Left ventricle myocardium inferior (tissue), 1 donor: ENCODE data around the gene CKS1B. TPM values are rescaled to one million over a fixed set of nuclear protein-coding genes. Genes with fewer than 3 reads are reported as not detected.

Source experiments
- DNase-seq: peaks from one replicate; pipeline ENCODE4 v3.0.0-alpha.2; 2020
- H3K27ac ChIP-seq: fragments of 200-600 bp; replicated peaks from 2 replicates; pipeline ENCODE4 v1.8.0; 2021
- H3K27me3 ChIP-seq: fragments of 200-600 bp; 2 replicates; pipeline ENCODE4 v1.8.0; 2021; ENCODE audit warnings: low read depth
- H3K36me3 ChIP-seq: fragments of 200-600 bp; 2 replicates; pipeline ENCODE4 v1.8.0; 2021
- H3K4me1 ChIP-seq: fragments of 200-600 bp; 2 replicates; pipeline ENCODE4 v1.8.0; 2021
- H3K4me3 ChIP-seq: fragments of 200-600 bp; 2 replicates; pipeline ENCODE4 v1.8.0; 2021; ENCODE audit warnings: mild to moderate bottlenecking, moderate library complexity
- H3K9me3 ChIP-seq: fragments of 200-600 bp; replicated peaks from 2 replicates; pipeline ENCODE4 v1.8.0; 2021
- CTCF ChIP-seq: fragments of 200-600 bp; IDR thresholded peaks from 2 replicates; pipeline ENCODE4 v1.8.0; 2021; ENCODE audit warnings: antibody characterized with exemption, mild to moderate bottlenecking, borderline replicate concordance
- intact Hi-C: fragments of 100-400 bp; cut with micrococcal nuclease; formaldehyde crosslinking; loops from one replicate; pipeline ENCODE4 v1.11.0; 2022
- long read RNA-seq: library from polyadenylated mRNA; unstranded; transcript quantifications from one replicate; pipeline ENCODE4 v2.0.0, GENCODE V29; 2021
- total RNA-seq: library from RNA; stranded (reverse); fragmentation: NEBNext Ultra II Directional; extraction: Animal tissue kit (Norgen Biotek cat#: 25700); gene quantifications from one replicate; pipeline ENCODE4 v1.2.1, GENCODE V29; 2021
- donor health status: DM: no; HTN: yes; CAD: no; lungs with severe emphysema.

CKS1B gene
- 17.8 TPM for total RNA-seq
- long read RNA-seq, transcript CKS1B-204 (2 exons, 1,166 nt) = minor isoform, 5 of 17 reads
- long read RNA-seq, transcript CKS1B-201 (3 exons, 759 nt) = major isoform, 12 of 17 reads
- long read RNA-seq, partial matches to known transcripts = 0 of 17 reads
- long read RNA-seq, other reads (novel, unspliced or antisense) = 0 of 17 reads

- H3K4me1 ChIP-seq = peaks cover 64% of the 10 kb centered on the region
- no peaks in the 10 kb centered on the region for H3K9me3 ChIP-seq
- H3K27ac ChIP-seq = peak within 1 kb of the TSS; percentile 97
- peak; percentile 94 for DNase-seq
- H3K27me3 ChIP-seq = no peaks in the 10 kb centered on the region
- H3K36me3 ChIP-seq = peaks cover 7% of the 10 kb centered on the region
- TF ChIP-seq CTCF = no peak
- peak within 1 kb of the TSS; percentile 82 for H3K4me3 ChIP-seq
- intact Hi-C loops = no loop called here
These were observed at the start of gene CKS1B for GRCh38 chr1:154974102-154974807. Gene CKS1B, plus strand, starts transcription at chr1:154974681. Its CDS starts 65 bp downstream, at chr1:154974746.

GRCh38 chr1:154925335-154926170 lies 48.9 kb upstream of the CKS1B start:
- no peak for TF ChIP-seq CTCF
- intact Hi-C loops = no loop called here
- DNase-seq = no peak
- no peak overlapping the region for H3K27ac ChIP-seq
- no peaks in the 10 kb centered on the region for H3K27me3 ChIP-seq
- H3K4me1 ChIP-seq = no peaks in the 10 kb centered on the region
- H3K4me3 ChIP-seq = no peak overlapping the region
- peaks cover 59% of the 10 kb centered on the region for H3K36me3 ChIP-seq
- no peaks in the 10 kb centered on the region for H3K9me3 ChIP-seq

- intact Hi-C loops = no loop called here
- Histone ChIP-seq H3K4me1 (no peaks in the 10 kb centered on the region), H3K27me3 (no peaks in the 10 kb centered on the region), H3K4me3 (no peak overlapping the region), H3K36me3 (peaks cover 59% of the 10 kb centered on the region), H3K9me3 (no peaks in the 10 kb centered on the region), H3K27ac (no peak overlapping the region)
- TF ChIP-seq CTCF = no peak
- DNase-seq = no peak
These were observed 48.3 kb upstream of the CKS1B start for GRCh38 chr1:154926201-154926600.

GRCh38 chr1:154931940-154932487 lies 42.5 kb upstream of the CKS1B start:
- intact Hi-C loops = no loop called here
- Histone ChIP-seq H3K4me1 (peaks cover 17% of the 10 kb centered on the region), H3K9me3 (no peaks in the 10 kb centered on the region), H3K27ac (no peak overlapping the region), H3K27me3 (no peaks in the 10 kb centered on the region), H3K36me3 (peaks cover 19% of the 10 kb centered on the region), H3K4me3 (no peak overlapping the region)
- no peak for TF ChIP-seq CTCF
- DNase-seq = no peak

GRCh38 chr1:154934358-154934948 lies 40.0 kb upstream of the CKS1B start:
- no peak for DNase-seq
- Histone ChIP-seq H3K27me3 (no peaks in the 10 kb centered on the region), H3K36me3 (peaks cover 4% of the 10 kb centered on the region), H3K9me3 (no peaks in the 10 kb centered on the region), H3K4me3 (no peak overlapping the region), H3K4me1 (peaks cover 35% of the 10 kb centered on the region), H3K27ac (no peak overlapping the region)
- TF ChIP-seq CTCF = no peak
- intact Hi-C loops = no loop called here
